Ascending aorta (tissue), 2 donors: ENCODE data around the gene CASD1. TPM values are rescaled to one million over a fixed set of nuclear protein-coding genes. Genes with fewer than 3 reads are reported as not detected.

Experiments used
- DNase-seq, 2 donors: peaks; one replicate each; pipeline ENCODE4 v3.0.0-alpha.2; 2019; ENCODE audit warnings: low spot score in 2 of 2
- H3K27ac ChIP-seq, 2 donors: fragments of 200-600 bp; sonication (generic); one replicate each; pipeline ENCODE4 v1.5.1; 2016 to 2017; ENCODE audit warnings: mild to moderate bottlenecking in 1 of 2
- H3K27me3 ChIP-seq: fragments of 200-600 bp; sonication (generic); one replicate; pipeline ENCODE4 v1.5.1; 2017
- H3K36me3 ChIP-seq, 2 donors: fragments of 200-600 bp; sonication (generic); one replicate each; pipeline ENCODE4 v1.5.1; 2016
- H3K4me1 ChIP-seq, 2 donors: fragments of 200-600 bp; sonication (generic); one replicate each; pipeline ENCODE4 v1.5.1; 2016 to 2017; ENCODE audit warnings: mild to moderate bottlenecking in 1 of 2
- H3K4me3 ChIP-seq, 2 donors: fragments of 200-600 bp; sonication (generic); one replicate each; pipeline ENCODE4 v1.5.1; 2016 to 2017; ENCODE audit warnings: mild to moderate bottlenecking in 1 of 2
- H3K9me3 ChIP-seq, 2 donors: fragments of 200-600 bp; sonication (generic); one replicate each; pipeline ENCODE4 v1.5.1; 2016
- intact Hi-C: fragments of 100-400 bp; cut with DNase I; formaldehyde crosslinking; loops from one replicate; pipeline ENCODE4 v1.15.1; 2023
- total RNA-seq: library from RNA; depleted of rRNA; stranded (reverse); fragments of >200 nt; gene quantifications from one replicate; pipeline ENCODE4 v1.1.0, GENCODE V29; 2016
- TF ChIP-seq, protein P1 (sequence below), 3 experiments: fragments of 200-600 bp in 2 of 3; fragments of 450-650 bp in 1 of 3; sonication (generic) in 2 of 3; IDR thresholded peaks; one replicate each; pipeline ENCODE4 v1.5.1; 2016 to 2019; ENCODE audit warnings: antibody characterized with exemption in 3 of 3, mild to moderate bottlenecking in 1 of 3, moderate library complexity in 1 of 3

Gene CASD1
- total RNA-seq, 1 donor from 2014 or later = 3.1 TPM

GRCh38 chr7:94477878-94478277 is 31.7 kb upstream of the CASD1 start:
- DNase-seq = no peak
- Histone ChIP-seq H3K9me3 (no peaks in the 10 kb centered on the region), H3K27ac (no peak overlapping the region), H3K27me3 (no peaks in the 10 kb centered on the region), H3K36me3 (no peaks in the 10 kb centered on the region), H3K4me1 (no peaks in the 10 kb centered on the region), H3K4me3 (no peak overlapping the region)
- intact Hi-C loops = no loop called here
- TF ChIP-seq, protein P1, sequence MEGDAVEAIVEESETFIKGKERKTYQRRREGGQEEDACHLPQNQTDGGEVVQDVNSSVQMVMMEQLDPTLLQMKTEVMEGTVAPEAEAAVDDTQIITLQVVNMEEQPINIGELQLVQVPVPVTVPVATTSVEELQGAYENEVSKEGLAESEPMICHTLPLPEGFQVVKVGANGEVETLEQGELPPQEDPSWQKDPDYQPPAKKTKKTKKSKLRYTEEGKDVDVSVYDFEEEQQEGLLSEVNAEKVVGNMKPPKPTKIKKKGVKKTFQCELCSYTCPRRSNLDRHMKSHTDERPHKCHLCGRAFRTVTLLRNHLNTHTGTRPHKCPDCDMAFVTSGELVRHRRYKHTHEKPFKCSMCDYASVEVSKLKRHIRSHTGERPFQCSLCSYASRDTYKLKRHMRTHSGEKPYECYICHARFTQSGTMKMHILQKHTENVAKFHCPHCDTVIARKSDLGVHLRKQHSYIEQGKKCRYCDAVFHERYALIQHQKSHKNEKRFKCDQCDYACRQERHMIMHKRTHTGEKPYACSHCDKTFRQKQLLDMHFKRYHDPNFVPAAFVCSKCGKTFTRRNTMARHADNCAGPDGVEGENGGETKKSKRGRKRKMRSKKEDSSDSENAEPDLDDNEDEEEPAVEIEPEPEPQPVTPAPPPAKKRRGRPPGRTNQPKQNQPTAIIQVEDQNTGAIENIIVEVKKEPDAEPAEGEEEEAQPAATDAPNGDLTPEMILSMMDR (IDR thresholded peaks at IDR 0.05) = no peak

DNA sequence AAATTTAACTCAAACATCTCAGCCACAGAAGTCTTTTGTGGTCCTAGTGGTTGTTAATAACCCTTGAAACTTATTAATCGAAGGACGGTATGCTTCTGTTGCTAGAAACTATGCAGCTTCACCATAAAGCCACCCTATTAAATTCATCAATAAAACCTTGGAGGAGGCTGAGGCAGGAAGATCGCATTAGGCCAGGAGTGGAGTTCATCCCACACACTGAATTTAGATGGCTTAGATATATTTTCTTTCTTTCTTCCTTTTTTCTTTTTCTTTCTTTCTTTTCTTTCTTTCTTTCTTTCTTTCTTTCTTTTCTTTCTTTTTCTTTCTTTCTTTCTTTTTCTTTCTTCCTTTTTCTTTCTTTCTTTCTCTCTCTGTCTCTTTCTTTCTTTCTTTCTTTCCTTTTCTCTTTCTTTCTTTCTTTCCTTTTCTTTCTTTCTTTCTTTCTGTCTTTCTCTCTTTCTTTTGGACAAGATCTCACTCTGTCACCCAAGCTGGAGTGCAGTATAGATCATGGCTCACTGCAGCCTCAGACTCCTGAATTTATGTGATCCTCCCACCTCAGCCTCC is 30.9 kb upstream of the CASD1 start:
- TF ChIP-seq, protein P1 (IDR thresholded peaks at IDR 0.05) = no peak
- intact Hi-C loops = no loop called here
- H3K27me3 ChIP-seq = no peaks in the 10 kb centered on the region

GRCh38 chr7:94481279-94481678 is 28.3 kb upstream of the CASD1 start:
- no peak overlapping the region for H3K4me3 ChIP-seq

More for the DNA sequence above, 30.9 kb upstream of the CASD1 start:
- Histone ChIP-seq H3K4me3 (no peak overlapping the region), H3K27ac (no peak overlapping the region), H3K4me1 (no peaks in the 10 kb centered on the region), H3K9me3 (no peaks in the 10 kb centered on the region), H3K36me3 (no peaks in the 10 kb centered on the region)
- no peak for DNase-seq

DNA sequence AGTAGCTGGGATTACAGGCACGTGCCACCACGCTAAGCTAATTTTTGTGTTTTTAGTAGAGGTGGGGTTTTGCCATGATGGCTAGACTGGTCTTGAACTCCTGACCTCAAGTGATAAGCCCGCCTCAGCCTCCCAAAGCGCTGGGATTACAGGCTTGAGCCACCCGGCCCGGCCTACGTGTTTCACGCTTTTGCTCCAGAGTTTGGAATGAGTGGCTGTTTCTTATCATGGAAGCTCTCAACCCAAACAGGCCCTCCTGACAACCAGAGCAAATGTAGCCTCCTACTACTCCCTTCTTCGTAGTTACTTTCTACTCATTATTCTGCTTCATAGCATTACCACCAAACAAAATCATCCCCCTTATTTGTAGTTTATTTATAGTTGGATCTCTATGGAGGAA is 26.8 kb upstream of the CASD1 start:
- Histone ChIP-seq H3K27me3 (no peaks in the 10 kb centered on the region), H3K36me3 (no peaks in the 10 kb centered on the region), H3K9me3 (no peaks in the 10 kb centered on the region), H3K27ac (no peak overlapping the region), H3K4me3 (no peak overlapping the region), H3K4me1 (no peaks in the 10 kb centered on the region)
- DNase-seq = no peak
- TF ChIP-seq, protein P1 (IDR thresholded peaks at IDR 0.05) = no peak
- intact Hi-C loops = no loop called here

More at GRCh38 chr7:94481279-94481678, 28.3 kb upstream of the CASD1 start:
- no peaks in the 10 kb centered on the region for H3K27me3 ChIP-seq
- no peak for DNase-seq
- H3K9me3 ChIP-seq = no peaks in the 10 kb centered on the region
- no peaks in the 10 kb centered on the region for H3K4me1 ChIP-seq
- intact Hi-C loops = no loop called here
- no peaks in the 10 kb centered on the region for H3K36me3 ChIP-seq
- TF ChIP-seq, protein P1 (IDR thresholded peaks at IDR 0.05) = no peak
- no peak overlapping the region for H3K27ac ChIP-seq

- no peak for DNase-seq
- TF ChIP-seq, protein P1 (IDR thresholded peaks at IDR 0.05) = no peak
- H3K27me3 ChIP-seq = no peaks in the 10 kb centered on the region
- no peak overlapping the region for H3K27ac ChIP-seq
- no peaks in the 10 kb centered on the region for H3K36me3 ChIP-seq
- intact Hi-C loops = no loop called here
- H3K9me3 ChIP-seq = no peaks in the 10 kb centered on the region
- H3K4me1 ChIP-seq = no peaks in the 10 kb centered on the region
- no peak overlapping the region for H3K4me3 ChIP-seq
Observed at GRCh38 chr7:94483843-94484242, 25.8 kb upstream of the CASD1 start.

GRCh38 chr7:94486216-94486615 is 23.4 kb upstream of the CASD1 start:
- no peak overlapping the region for H3K27ac ChIP-seq
- intact Hi-C loops = no loop called here

More at GRCh38 chr7:94486216-94486615, 23.4 kb upstream of the CASD1 start:
- Histone ChIP-seq H3K9me3 (no peaks in the 10 kb centered on the region), H3K4me1 (no peaks in the 10 kb centered on the region), H3K4me3 (no peak overlapping the region), H3K36me3 (no peaks in the 10 kb centered on the region), H3K27me3 (no peaks in the 10 kb centered on the region)
- no peak for DNase-seq
- TF ChIP-seq, protein P1 (IDR thresholded peaks at IDR 0.05) = no peak
